ENCODE measurements around the gene WWOX.
"Not testable (repeated sequence)": the region's sequence is repeated elsewhere in the genome, so short reads cannot be mapped to it uniquely, and the experiment has no call there.

The WWOX gene

DNA sequence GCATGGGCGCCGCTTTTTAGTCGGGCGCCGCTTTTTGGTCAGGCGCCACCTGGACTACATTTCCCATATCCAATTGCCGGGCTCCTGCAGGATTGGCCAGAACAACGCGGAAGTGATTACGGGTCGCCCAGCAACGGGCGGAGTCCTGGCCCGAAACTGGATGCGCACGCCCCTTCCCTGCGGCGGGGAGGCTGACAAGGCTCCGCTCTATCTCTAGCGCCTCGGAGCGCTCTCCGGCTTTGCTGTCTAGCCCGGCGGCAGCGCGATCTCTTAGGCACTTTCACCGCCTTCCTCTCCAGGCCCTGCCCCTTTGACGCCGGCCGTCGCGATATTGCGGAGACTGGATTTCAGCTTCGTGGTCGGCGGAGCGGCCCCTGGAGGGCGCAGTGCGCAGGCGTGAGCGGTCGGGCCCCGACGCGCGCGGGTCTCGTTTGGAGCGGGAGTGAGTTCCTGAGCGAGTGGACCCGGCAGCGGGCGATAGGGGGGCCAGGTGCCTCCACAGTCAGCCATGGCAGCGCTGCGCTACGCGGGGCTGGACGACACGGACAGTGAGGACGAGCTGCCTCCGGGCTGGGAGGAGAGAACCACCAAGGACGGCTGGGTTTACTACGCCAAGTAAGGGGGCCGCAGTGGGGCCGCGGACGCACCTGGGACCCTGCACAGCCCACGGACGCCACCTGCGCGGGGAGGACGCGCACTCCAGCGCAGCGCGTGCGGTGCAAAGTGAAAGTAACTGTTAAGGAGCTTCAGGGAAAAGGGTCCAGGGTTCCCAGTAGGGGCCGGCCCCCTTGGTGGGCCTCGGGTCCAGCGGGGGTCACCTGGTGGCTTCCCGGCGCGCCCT lies at the start of gene WWOX:
Gene WWOX, plus strand, starts transcription at position 384 of the 841 bp plus-strand sequence.
- peak; percentile 97 for DNase-seq

DNA sequence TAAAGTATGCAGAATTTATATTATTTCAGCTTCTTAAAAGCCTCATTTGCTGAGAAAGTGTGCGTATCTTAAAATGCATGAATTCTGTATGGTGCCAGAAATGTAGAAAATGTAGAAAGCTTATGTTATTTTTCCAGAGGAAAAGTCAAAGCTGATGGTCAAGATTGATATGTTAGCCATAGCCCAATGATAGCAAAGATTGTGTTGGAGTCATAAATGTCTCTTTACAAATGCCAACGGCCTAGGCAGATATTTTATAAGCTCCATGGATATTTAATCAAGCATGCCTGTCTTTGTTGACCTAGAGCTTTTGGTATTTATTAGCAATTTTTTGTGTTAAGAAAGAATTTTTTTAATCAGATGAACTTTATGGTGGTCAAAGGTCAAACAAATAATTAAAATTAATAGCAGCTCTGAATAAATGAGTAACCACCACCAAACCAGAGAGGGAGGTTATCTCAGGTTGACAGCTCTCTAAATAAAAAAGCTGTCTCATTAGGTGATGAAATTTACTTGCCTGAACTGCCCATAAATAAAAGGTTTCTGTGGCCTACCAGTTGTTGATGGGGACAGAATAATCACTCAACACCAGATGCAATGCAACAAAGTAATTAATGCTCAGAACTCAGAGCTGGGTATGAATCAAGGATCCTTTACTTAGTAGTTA lies 48.6 kb upstream of the WWOX start:
- no peak for DNase-seq

DNA sequence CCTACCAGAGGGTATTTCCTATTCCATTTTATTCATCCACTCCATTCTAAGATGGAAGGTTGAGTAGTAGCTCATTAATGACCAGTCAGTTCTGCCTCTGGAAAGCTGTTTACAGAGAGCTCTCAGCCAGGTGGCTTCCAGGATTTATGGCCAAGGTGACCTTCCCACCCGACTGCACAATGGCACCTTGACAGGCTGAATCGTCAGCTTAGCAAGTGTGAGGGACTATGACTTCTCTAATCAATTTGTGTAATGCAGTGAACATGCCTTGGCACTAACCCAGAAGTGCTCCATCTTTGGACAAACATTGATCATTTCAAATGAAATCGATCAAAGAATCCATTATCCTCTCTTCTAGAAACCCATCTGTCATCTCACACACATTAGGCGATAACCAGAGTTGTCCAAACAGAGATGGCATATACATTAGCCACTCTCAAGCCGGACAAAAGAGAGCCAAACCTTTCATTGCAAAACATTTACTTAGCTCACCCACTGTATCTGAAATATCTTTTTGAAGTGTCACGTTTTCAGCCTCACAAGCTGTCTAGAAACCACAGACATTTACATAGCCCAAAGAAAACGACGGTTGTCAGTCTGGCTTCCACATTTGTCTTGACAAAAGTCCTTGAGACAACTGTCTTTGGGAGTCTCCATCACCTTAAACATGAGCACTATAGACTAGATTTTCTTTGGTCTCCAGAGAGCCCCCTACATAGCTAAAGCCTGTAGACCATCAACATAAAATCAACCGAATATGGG lies 41.5 kb upstream of the WWOX start:
- DNase-seq, result no peak

DNA sequence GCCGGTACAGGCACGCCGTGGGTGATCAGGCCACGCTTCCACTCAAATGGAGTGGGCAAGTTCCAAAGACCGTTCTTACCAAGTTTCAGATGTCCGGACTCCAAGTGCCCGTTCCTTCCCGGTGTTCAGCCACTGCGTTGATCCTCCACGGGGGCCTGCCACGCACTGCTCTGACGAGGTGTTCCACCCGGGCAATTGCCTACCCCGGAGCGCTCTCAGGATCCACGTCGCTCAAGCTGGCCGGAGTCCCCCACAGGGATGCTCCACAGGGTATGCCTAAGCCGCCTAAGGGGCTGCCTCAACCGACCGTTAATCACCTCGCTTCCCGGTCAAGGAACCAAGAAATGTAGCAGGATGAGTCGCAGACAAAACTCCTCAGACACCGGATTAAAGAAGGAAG lies 39.6 kb upstream of the WWOX start:
- not testable (repeated sequence) for DNase-seq

DNA sequence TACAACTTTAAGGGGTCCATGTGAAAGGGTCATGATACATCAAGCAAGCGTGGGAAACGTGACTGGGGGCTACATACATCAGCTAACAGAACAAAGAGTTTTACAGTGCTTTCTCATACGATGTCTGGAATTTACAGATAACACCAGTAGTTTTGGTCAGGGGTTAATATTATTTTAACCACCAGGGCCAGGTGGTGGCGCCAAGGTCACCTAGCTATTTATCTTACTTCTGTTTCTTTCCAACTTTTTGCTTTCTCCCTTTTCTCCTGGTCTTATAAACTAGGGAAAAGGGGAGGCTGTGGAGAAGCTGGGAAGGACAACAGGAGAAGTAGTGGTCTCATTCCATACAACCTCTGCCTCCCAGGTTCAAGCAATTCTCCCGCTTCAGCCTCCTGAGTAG lies 39.2 kb upstream of the WWOX start:
- no peak for DNase-seq

DNA sequence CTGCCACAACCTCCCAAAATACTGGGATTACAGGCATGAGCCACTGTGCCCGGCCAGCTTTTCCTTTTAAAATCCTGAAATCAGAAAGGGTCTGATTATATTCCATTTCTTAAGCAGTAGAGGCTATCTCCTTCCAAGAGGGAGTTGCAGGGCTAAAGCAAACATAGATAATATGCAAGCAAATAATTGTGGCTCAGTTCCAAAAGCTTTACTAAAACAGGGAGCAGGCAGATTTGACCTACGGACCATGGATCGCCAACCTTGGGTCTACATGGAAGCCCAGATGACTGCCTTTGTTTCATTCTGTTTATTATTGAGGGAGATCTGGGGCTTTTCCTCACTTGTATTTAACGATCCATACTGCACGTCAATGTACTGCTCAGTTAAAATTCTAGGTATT lies 38.6 kb upstream of the WWOX start:
- DNase-seq, result no peak

DNA sequence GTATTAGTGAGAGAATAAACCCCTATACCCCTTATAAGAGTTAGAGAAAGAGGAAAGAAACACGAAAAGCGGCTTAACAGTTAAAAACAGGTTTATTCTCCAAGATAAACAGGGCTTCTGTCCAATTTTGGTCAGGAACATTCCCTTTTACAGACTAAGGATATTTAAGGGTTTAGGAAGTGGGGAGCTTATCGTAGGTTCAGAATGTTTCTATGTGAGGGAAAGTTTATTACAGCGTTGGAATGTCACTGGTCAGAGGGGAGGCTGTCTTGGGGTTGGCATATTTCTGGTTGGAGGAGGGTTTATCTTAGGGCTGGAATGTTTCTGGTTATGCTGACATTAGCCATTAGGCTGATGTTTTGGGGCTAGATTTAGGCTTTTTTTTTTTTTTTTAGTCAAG lies 34.1 kb upstream of the WWOX start:
- no peak for DNase-seq

DNA sequence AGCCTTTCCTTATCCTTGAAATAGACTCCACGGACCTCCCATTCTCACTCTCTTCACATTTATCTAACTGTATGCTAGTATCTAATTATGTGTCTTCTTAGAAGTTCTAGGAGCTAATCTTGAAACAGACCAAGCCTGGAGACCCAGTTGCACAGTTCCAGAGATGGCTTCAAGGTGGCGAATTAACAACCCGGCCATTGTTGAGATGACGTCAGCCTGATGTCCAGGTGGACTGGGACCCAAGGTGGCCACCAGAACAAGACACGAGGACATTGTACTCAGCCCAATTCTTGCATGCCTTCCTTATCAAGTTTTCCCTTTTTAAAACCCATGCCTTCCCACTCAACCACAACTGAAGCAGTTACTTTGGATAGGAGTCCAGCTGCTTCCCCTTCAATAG lies 29.5 kb upstream of the WWOX start:
- DNase-seq, result no peak

DNA sequence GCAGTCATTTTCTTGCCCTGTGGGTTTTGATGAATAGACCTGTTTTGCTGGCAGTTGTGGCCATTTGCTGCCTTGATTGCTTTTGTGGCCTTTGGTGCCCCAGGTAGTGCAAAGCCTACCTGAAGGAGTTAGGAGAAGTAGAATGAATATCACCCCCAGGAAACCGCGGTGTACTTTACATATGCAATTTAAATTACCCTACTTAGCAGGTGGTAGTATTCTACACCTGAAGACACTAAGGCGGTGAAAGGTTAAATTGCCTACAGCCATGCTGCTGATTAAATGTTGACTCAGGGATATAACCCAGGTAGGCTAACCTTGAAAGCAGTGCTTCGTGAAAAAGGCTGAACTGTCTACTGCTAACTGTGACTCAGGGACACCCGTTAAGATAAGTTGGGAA lies 27.2 kb upstream of the WWOX start:
- no peak for DNase-seq

DNA sequence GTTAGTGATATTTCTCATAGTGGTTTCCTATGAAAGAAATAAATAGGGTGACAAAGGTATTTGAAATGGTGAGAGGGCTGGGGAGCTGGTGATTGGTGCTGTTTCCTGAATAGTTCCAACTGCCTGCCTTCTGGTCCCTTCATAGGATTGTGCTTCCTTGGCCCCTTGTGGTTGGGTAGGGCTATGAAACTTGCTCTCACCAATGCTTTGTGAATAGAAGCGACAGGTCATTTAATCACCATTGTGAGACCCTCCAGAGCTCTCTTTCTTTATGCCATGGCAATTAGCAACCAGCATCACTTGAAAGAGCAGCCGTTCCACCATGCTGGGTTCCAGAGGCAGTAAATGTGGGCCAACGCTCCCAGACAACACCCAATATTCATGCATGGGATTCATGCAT lies 23.7 kb upstream of the WWOX start:
- DNase-seq, result no peak

DNA sequence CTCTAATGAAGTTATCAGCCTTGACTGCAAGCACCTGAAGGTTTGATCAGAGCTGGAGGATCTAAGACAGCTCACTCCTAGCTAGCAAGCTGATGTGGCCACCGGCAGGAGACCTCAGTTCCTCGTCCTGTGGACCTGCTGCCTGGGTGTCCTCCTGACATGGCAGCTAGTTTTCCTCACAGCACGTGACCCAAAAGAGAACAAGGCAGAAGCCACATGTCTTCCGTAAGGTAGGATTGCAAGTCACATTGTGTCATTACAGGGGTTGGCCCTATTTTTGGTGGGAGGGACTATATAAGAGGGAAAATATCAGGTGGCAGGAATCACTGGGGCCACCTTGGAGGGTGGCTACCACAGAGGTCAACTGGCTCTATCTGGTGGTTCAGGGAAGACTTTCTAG lies 18.1 kb upstream of the WWOX start:
- DNase-seq, result no peak

DNA sequence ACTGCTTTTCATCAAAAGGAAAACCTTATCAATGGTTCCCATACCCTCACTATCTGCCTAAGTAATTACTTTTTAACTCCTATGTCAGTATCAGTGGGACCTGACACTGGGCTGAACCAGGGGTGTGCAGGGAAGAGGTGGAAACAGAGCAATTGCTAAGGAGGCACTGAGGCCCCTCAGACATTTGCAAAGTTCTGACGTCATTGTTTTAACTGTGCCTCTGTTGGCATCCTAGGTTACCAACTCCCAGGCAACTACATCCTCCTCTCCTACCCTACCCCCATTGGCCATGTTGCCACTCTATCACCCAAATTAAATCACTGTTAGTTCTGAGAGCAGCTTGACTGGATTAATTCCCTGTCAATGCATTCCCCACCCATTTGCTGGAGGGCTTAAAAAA lies 8.0 kb upstream of the WWOX start:
- DNase-seq, result no peak

DNA sequence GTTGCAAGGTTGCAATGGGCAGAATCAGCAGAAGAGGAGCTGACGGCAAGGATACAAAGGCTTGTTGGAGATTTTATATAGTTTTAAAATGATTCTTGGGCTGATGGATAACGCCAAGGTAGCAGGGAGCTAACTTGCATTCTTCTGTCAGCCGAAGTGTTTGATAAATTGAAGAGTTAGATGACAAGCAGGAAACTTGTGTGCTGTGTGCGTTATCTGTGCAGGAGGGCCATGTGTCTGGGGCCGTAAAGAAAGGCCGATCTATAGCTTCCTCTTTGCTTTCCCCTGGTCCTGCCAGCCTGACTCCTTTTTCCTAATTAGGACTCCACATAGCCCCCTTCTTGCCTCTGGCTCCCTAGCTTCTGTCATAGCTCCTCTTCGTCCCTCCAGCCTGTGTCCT lies 6.7 kb upstream of the WWOX start:
- DNase-seq, result no peak

DNA sequence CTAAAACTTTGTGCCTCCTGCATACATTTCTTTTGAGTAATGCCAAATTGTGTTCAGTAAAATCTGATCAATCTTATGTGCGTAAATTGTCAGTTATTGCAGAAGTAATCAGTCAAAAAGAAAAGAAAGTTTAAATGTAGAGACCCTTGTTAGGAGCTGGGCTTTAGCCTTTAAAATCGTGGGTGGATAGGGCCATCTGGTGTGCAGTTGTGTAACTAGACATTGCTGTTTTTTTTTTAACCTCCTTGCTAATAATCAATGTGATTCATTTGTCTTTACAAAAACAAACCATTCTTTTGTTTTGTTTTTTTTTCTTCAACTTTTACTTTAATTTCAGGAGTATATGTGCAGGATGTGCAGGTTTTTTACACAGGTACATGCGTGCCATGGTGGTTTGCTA lies 5.3 kb upstream of the WWOX start:
- DNase-seq, result no peak

DNA sequence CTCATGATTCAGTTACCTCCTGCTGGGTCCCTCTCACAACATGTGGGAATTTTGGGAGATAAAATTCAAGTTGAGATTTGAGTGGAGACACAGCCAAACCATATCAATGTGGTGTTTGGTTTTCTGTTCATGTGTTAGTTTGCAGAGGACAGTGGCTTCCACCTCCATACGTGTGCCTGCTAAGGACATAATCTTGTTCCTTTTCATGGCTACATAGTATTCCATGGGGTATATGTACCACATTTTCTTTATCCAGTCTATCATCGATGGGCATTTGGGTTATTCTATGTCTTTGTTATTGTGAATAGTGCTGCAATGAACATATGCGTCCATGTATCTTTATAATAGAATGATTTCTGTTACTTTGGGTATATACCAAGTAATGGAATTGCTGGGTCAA lies 4.5 kb upstream of the WWOX start:
- DNase-seq, result no peak

DNA sequence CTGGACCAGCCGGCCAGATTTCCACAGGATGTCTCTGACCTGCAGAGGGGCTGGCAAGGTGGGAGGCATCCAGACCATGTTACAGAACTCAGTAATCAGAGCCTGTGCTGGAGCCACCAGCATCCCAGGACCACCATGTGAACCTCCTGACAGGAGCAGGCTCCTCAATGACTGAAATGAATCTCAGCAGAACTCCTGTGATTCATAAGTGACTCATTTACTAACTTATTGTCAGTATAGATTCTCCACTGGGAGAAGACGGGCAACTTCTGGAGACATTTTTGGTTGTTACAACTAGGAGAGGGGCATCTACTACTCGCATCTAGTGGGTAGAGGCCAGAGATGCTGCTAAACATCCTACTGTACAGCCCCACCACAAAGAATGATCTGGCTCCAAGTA lies 3.1 kb upstream of the WWOX start:
- peak; percentile 19 for DNase-seq

DNA sequence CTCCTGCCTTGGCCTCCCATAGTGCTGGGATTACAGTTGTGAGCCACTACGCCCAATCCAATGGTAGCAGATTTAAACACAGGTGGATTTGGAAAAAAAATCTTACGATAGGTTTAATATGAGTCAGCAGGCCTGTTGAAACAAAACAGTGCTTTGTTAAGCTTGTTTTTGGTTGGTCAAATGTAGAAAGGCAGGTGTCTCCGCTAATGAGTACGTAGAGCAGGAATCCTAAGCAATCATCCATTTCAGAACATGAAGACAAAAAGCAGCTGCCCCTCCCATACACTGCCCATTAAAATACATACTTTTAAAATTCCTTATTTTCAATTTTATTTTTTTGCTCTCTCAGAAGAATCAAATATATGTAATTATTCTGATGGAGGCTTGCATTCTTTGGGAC lies 1.9 kb upstream of the WWOX start:
- peak; percentile 39 for DNase-seq

DNA sequence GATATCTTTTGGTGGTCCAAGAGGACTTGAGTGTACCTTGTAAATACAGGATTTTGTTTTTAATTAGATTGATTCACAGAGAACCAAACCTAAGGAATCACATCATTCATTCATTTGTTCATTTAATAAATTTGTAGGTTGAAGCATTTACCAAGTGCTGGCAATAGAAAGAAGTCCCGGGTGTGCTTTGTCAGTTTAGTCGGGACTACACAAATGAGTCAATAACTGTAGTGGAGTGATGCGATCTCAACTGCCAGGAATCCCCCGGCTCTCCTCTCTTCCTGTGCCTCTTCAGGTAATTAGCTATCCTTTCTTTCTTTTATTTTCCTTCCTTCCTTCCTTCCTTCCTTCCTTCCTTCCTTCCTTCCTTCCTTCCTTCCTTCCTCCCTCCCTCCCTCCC lies 1.4 kb upstream of the WWOX start:
- peak; percentile 82 for DNase-seq

DNA sequence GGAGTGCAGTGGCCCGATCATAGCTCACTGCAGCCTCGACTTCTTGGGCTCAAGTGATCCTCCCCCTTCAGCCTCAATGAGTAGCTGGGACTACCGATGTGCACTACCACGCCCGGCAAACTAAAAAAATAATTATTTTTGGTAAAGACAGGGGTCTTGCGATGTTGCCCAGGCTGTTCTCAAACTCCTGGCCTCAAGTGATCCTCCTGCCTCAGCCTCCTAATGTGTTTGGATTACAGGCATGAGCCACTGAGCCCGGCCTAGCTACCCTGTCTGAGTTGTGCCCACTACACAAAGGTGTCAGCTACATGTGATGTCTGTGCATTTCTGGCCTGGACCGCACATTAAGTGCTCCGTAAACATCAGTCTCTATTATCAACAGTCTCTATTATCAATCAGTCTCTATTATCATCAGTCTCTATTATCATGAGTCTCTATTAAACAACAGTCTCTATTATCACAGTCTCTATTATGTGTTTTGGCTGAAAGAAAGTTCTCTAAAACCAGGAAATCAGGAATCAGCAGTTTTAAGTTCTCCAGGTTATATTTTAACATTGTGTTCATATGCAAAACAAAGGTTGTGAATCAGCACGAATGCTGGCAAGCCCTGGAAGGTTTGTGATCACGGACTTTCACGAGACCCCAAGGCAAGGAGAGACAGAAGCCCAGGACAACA lies 721 bp upstream of the WWOX start:
- peak; percentile 5 for DNase-seq

DNA sequence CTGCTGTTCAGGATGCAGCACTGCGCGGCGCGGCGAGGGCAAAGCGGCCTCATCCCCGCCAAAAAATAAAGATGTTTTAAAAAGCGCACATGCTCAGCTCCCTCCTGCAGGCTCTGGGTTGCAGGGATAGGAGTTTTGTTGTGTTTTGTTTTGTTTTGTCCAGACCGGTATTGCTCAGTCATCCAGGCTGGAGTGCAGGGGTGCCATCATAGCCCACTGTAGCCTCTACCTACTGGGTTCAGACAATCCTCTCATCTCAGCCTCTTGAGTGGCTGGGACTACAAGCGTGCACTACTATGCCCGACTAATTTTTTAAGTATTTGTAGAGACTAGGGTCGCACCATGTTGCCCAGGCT lies 636 bp downstream of the WWOX start:
- no peak for DNase-seq

DNA sequence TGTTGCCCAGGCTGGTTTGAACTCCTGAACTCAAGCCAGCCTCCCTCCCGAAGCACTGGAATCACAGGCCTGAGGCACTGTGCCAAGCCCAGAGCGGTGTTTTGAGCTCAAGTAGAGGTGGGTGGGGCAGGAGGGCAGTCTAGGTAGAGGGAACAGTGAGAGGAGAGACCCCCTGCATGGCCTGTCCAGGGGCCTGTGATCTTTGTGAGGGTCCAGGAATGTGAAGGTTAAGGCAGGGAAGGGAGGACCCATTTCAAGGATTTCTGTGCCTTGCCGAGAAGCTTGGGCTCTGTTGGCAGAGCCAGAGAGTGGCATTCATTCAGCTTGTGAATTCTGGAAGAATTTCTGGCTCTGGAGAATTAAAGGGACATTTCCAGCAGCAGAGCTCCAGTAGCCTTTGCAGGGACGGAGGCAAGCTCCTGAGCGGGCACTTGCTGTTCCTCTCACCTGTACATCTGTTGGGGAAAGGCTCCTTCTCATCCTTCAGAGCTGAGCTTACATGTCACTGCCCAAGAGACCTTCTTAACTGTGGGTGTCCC lies 2.7 kb downstream of the WWOX start:
- no peak for DNase-seq

DNA sequence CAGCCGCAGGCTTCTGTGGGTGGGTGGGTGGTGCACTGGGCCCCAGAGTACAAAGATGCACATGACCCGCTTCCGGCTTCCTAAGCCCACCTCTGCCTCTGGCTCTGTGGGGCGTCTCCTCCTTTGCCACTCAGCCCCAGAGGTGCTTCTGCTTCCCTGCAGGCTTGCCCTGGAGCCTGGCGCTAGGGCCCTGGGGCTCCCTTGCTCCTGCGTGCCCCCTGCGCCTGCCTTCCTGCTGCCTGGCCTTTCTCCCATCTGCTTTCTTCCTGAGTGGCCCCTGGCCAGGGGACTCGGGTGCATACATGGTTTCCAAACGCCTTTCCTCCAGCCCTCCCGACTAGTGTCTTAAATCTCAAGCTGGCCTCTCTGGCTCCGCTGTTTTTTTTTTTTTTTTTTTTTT lies 3.4 kb downstream of the WWOX start:
- no peak for DNase-seq

DNA sequence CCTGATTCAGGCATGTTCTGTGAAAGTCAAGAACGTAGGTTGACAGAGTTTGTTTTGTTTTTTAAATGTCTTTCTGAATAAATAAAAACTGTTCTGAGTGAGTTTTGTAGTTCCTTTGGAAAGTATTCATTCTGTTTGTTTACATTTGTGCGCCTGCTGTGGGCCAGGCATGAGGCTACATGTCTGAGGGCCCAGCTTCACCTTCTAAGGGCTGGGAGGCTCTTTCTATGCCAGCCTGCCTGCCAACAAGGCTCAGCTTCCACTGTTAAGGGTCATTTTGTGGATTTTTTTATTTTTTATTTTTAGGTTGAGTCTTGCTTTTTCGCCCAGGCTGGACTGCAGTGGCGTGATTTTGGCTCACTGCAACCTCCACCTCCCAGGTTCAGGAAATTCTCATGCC lies 6.1 kb downstream of the WWOX start:
- DNase-seq, result no peak

Measured in activated CD4-positive, alpha-beta T cell treated with anti-CD3 and anti-CD28 coated beads, Interleukin-2, Interleukin-6, amounts not matched to agents 100 ng/mL and 50 ng/mL, durations not matched to agents 16 hours and 8 hours (primary cell).